Smooth muscle cell (in vitro differentiated cells): ENCODE measurements around the gene NBEA. TPM values are rescaled to one million over a fixed set of nuclear protein-coding genes. Genes with fewer than 3 reads are reported as not detected.
"Not testable (repeated sequence)": the region's sequence is repeated elsewhere in the genome, so short reads cannot be mapped to it uniquely, and the experiment has no call there.

ENCODE experiments used
- DNase-seq: peaks from one replicate; lab custom pipeline; 2025; ENCODE audit not compliant: unreplicated experiment; lab: John Stamatoyannopoulos, UW
- H2AFZ ChIP-seq: fragments of 200-600 bp; sonication (generic); 2 replicates; pipeline ENCODE4 v1.6.0; 2016; ENCODE audit warnings: antibody characterized with exemption, low read depth, mild to moderate bottlenecking
- H3F3A ChIP-seq: fragments of 200-600 bp; sonication (generic); 2 replicates; pipeline ENCODE4 v1.6.0; 2017; ENCODE audit warnings: antibody characterized with exemption, low read depth
- H3K27ac ChIP-seq: fragments of 200-600 bp; sonication (generic); 2 replicates; pipeline ENCODE4 v1.5.1; 2016; ENCODE audit warnings: low read depth, mild to moderate bottlenecking
- H3K27me3 ChIP-seq: fragments of 200-600 bp; sonication (generic); 2 replicates; pipeline ENCODE4 v1.6.1; 2016; ENCODE audit warnings: low read depth, mild to moderate bottlenecking
- H3K36me3 ChIP-seq: fragments of 200-600 bp; sonication (generic); 2 replicates; pipeline ENCODE4 v1.5.1; 2016; ENCODE audit warnings: low read depth
- H3K4me1 ChIP-seq: fragments of 200-600 bp; sonication (generic); 2 replicates; pipeline ENCODE4 v1.5.1; 2016; ENCODE audit warnings: low read depth
- H3K4me2 ChIP-seq: fragments of 200-600 bp; sonication (generic); 2 replicates; pipeline ENCODE4 v1.6.0; 2016; ENCODE audit warnings: mild to moderate bottlenecking
- H3K4me3 ChIP-seq: fragments of 200-600 bp; sonication (generic); 2 replicates; pipeline ENCODE4 v1.5.1; 2016; ENCODE audit warnings: mild to moderate bottlenecking
- H3K79me2 ChIP-seq: fragments of 200-600 bp; sonication (generic); 2 replicates; pipeline ENCODE4 v1.6.0; 2016; ENCODE audit warnings: low read depth, mild to moderate bottlenecking
- H3K9ac ChIP-seq: fragments of 200-600 bp; sonication (generic); 2 replicates; pipeline ENCODE4 v1.6.0; 2016; ENCODE audit warnings: low read depth
- H3K9me3 ChIP-seq: fragments of 200-600 bp; sonication (generic); replicated peaks from 2 replicates; pipeline ENCODE4 v1.5.1; 2016; ENCODE audit warnings: low read depth
- H4K20me1 ChIP-seq: fragments of 200-600 bp; sonication (generic); 2 replicates; pipeline ENCODE4 v1.6.0; 2016; ENCODE audit warnings: low read depth
- CTCF ChIP-seq: fragments of 200-600 bp; sonication (generic); IDR thresholded peaks from 2 replicates; pipeline ENCODE4 v1.5.1; 2017; ENCODE audit warnings: borderline replicate concordance, mild to moderate bottlenecking, antibody characterized with exemption; ENCODE audit not compliant: insufficient read depth, poor library complexity, severe bottlenecking
- WGBS: methylation state at CpG from one replicate; pipeline ENCODE4 v1.1.7; 2016; ENCODE audit warnings: low lambda C conversion rate; 5-methylcytosine and 5-hydroxymethylcytosine counted together
- polyA plus RNA-seq: library from polyadenylated mRNA; unstranded; fragments of >200 nt; fragmentation: Nextera tagmentation; extraction: Ambion mirVana; gene quantifications from 2 replicates; pipeline ENCODE4 v1.2.1, GENCODE V29; 2016
- total RNA-seq: library from RNA; depleted of rRNA; stranded (reverse); fragments of >200 nt; gene quantifications from 2 replicates; pipeline ENCODE4 v1.2.3, GENCODE V29; 2014

NBEA gene
- total and polyA plus RNA-seq, 2 experiments from 2014 or later = 3.6 to 11.7 TPM

- no peaks in the 10 kb centered on the region for H3K9me3 ChIP-seq
- H3K27ac ChIP-seq = no peak overlapping the region
- H3F3A ChIP-seq = no peaks in the 10 kb centered on the region
- no peak overlapping the region for H3K4me2 ChIP-seq
- H3K79me2 ChIP-seq = no peaks in the 10 kb centered on the region
- H2AFZ ChIP-seq = no peak overlapping the region
- H3K36me3 ChIP-seq = no peaks in the 10 kb centered on the region
- no peak for TF ChIP-seq CTCF
- no peak for DNase-seq
- no peak overlapping the region for H3K4me3 ChIP-seq
- no peak overlapping the region for H3K9ac ChIP-seq
- H3K4me1 ChIP-seq = no peaks in the 10 kb centered on the region
- no peaks in the 10 kb centered on the region for H4K20me1 ChIP-seq
- no peaks in the 10 kb centered on the region for H3K27me3 ChIP-seq
- 84% methylated on average over 6 of the region's 6 CpGs for WGBS
Measured at GRCh38 chr13:35672611-35673010, 730.5 kb downstream of the NBEA start.

- Histone ChIP-seq H3F3A (no peaks in the 10 kb centered on the region), H3K4me1 (no peaks in the 10 kb centered on the region), H3K4me3 (no peak overlapping the region), H3K27ac (no peak overlapping the region), H3K4me2 (no peak overlapping the region), H3K9ac (no peak overlapping the region), H3K9me3 (no peaks in the 10 kb centered on the region), H4K20me1 (no peaks in the 10 kb centered on the region), H3K27me3 (no peaks in the 10 kb centered on the region), H2AFZ (no peak overlapping the region), H3K36me3 (no peaks in the 10 kb centered on the region), H3K79me2 (no peaks in the 10 kb centered on the region)
- no peak for TF ChIP-seq CTCF
- DNase-seq = no peak
- 93% methylated on average over 4 of the region's 4 CpGs for whole genome bisulfite sequencing
Measured at GRCh38 chr13:35675651-35676050, 733.6 kb downstream of the NBEA start.

GRCh38 chr13:35677863-35678262 lies 735.8 kb downstream of the NBEA start:
- not testable (repeated sequence) for H2AFZ ChIP-seq, H3K79me2 ChIP-seq, H3K9me3 ChIP-seq, H3K36me3 ChIP-seq, H3K27me3 ChIP-seq, H3F3A ChIP-seq, H3K4me1 ChIP-seq, H3K27ac ChIP-seq, H4K20me1 ChIP-seq, DNase-seq, H3K4me2 ChIP-seq, H3K9ac ChIP-seq, H3K4me3 ChIP-seq
- WGBS = 75% methylated on average over 6 of the region's 6 CpGs

- H3K36me3 ChIP-seq = no peaks in the 10 kb centered on the region
- no peaks in the 10 kb centered on the region for H3F3A ChIP-seq
- 88% methylated on average over 6 of the region's 6 CpGs for WGBS
- H3K4me3 ChIP-seq = no peak overlapping the region
- no peak overlapping the region for H3K9ac ChIP-seq
- H3K27ac ChIP-seq = no peak overlapping the region
- H3K9me3 ChIP-seq = no peaks in the 10 kb centered on the region
- no peaks in the 10 kb centered on the region for H4K20me1 ChIP-seq
- TF ChIP-seq CTCF = no peak
- no peak for DNase-seq
- no peak overlapping the region for H2AFZ ChIP-seq
- H3K4me1 ChIP-seq = no peaks in the 10 kb centered on the region
- no peak overlapping the region for H3K4me2 ChIP-seq
- H3K27me3 ChIP-seq = no peaks in the 10 kb centered on the region
- H3K79me2 ChIP-seq = no peaks in the 10 kb centered on the region
Measured at GRCh38 chr13:35681685-35682084, 739.6 kb downstream of the NBEA start.
